ENCODE measurements around the gene NDUFV2. TPM values are rescaled to one million over a fixed set of nuclear protein-coding genes. Genes with fewer than 3 reads are reported as not detected.

Gene NDUFV2
- total and polyA plus RNA-seq, 2 of the 8 experiments (the other 6 are each of a cell fraction or from before 2014, with no cell fraction given) = 90.8 to 191 TPM

DNA sequence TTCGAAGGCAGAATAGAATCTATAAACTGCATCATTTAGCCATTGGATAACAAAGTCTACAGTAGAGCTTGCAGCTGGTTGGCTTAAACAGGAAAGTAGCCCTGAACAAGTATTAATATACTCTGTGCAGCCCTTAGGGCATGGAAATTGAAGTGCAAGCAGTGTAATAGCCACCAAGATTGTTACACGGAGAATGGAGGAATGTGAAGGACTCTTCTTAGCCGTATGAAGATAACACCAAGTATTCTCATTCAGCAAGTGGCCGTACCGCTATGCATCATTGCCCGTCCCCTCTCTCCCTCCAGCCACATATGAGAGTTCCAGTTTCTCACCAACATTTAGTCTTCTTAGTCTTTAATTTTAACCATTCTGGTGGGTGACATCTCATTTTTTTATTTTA, 74.5 kb downstream of the NDUFV2 start (continued):
- no peak for TF ChIP-seq KDM1A (IDR thresholded peaks at IDR 0.05; ENCODE audit: borderline replicate concordance, low read length)
- TF ChIP-seq ASH2L (IDR thresholded peaks at IDR 0.05; ENCODE audit: low read length) = no peak
- no peak for TF ChIP-seq BRCA1 (IDR thresholded peaks at IDR 0.05; ENCODE audit: low read depth, low read length)
- TF ChIP-seq RNF2 (IDR thresholded peaks at IDR 0.05; ENCODE audit: borderline replicate concordance, low read depth, low read length, missing control alignments, poor library complexity, severe bottlenecking) = no peak
- no peak for TF ChIP-seq RAD21 (IDR thresholded peaks at IDR 0.05 in 1 of 2, conservative IDR thresholded peaks at IDR 0.05 in 1 of 2; ENCODE audit: low read depth in 2 of 2, low read length in 2 of 2)
